HFFc6 (cell line): Measurements from ENCODE around the gene PDS5A. TPM values are rescaled to one million over a fixed set of nuclear protein-coding genes. Genes with fewer than 3 reads are reported as not detected.

Experiments used
- DNase-seq: peaks from one replicate; pipeline ENCODE4 v3.0.0-alpha.2; 2018
- H3K27ac Mint-ChIP-seq: 2 replicates; pipeline ENCODE4 v1.8.0; 2020; ENCODE audit warnings: mild to moderate bottlenecking, mixed read lengths
- H3K27me3 Mint-ChIP-seq: 2 replicates; pipeline ENCODE4 v1.8.0; 2021; ENCODE audit warnings: mild to moderate bottlenecking, moderate library complexity, mixed read lengths; ENCODE audit not compliant: insufficient read depth
- H3K36me3 Mint-ChIP-seq: 2 replicates; pipeline ENCODE4 v1.8.0; 2021; ENCODE audit warnings: low read depth, mixed read lengths
- H3K4me1 Mint-ChIP-seq: 2 replicates; pipeline ENCODE4 v1.8.0; 2020; ENCODE audit warnings: low read depth, mixed read lengths
- H3K4me3 Mint-ChIP-seq: 2 replicates; pipeline ENCODE4 v1.8.0; 2020; ENCODE audit warnings: mild to moderate bottlenecking, moderate library complexity, mixed read lengths
- H3K9me3 Mint-ChIP-seq: 2 replicates; pipeline ENCODE4 v1.8.0; 2020; ENCODE audit warnings: mild to moderate bottlenecking, mixed read lengths
- total RNA-seq, 6 experiments: library from RNA; stranded (reverse); fragmentation: NEBNext Ultra II Directional; extraction: Animal tissue kit (Norgen Biotek cat#: 25700); gene quantifications; 2 replicates in 1 of 6; 3 replicates in 5 of 6; pipeline ENCODE4 v1.2.3, GENCODE V29; 2021
- TF ChIP-seq, protein P1 (sequence below): fragments of 200-600 bp; sonication (generic); IDR thresholded peaks from 2 replicates; pipeline ENCODE4 v1.5.0; 2021; ENCODE audit warnings: antibody characterized with exemption, mild to moderate bottlenecking

The PDS5A gene
- total RNA-seq, 6 experiments from 2014 or later, result 41.0 to 49.8 (median 46.8) TPM

DNA sequence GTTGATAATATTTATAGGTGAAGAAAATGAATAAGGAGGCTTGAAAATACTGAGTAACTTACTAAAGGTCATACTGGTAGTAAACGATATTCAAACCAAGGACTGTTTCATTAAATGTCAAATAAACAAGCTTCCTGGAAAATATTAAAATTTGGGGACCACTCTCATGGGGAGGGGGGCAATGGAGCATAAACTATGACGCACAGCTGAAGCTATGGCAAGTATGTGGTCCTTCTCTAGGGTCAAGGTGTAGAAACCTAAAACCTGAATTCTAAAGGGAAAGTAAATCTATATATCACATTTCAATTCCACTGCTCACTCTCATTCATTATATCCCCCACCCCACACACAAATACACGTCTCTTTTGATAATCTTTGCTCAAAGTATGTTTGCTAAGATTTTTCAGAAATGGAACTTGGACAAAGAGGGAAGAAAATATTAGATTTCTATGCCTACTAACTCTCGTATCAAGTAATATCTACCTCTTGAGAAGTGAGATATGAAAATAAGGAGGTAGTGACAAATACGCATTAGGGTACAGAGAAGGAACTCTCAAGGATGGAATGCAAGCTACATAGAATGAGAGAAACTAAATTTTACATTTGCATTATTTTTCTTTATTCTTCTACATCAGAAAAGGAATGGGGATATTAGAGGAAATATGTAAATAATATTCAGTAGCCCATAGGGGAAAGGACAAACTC is 84.6 kb downstream of the PDS5A start:
- H3K27ac Mint-ChIP-seq, result no peak overlapping the region
- peaks cover 34% of the 10 kb centered on the region for H3K36me3 Mint-ChIP-seq
- no peak for DNase-seq
- peaks cover 6% of the 10 kb centered on the region; the same call in 1 of the 2 replicates for H3K4me1 Mint-ChIP-seq
- H3K9me3 Mint-ChIP-seq, result no peaks in the 10 kb centered on the region
- TF ChIP-seq, protein P1, sequence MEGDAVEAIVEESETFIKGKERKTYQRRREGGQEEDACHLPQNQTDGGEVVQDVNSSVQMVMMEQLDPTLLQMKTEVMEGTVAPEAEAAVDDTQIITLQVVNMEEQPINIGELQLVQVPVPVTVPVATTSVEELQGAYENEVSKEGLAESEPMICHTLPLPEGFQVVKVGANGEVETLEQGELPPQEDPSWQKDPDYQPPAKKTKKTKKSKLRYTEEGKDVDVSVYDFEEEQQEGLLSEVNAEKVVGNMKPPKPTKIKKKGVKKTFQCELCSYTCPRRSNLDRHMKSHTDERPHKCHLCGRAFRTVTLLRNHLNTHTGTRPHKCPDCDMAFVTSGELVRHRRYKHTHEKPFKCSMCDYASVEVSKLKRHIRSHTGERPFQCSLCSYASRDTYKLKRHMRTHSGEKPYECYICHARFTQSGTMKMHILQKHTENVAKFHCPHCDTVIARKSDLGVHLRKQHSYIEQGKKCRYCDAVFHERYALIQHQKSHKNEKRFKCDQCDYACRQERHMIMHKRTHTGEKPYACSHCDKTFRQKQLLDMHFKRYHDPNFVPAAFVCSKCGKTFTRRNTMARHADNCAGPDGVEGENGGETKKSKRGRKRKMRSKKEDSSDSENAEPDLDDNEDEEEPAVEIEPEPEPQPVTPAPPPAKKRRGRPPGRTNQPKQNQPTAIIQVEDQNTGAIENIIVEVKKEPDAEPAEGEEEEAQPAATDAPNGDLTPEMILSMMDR, result no peak
- H3K4me3 Mint-ChIP-seq, result no peak overlapping the region
- H3K27me3 Mint-ChIP-seq, result peaks cover 2% of the 10 kb centered on the region

DNA sequence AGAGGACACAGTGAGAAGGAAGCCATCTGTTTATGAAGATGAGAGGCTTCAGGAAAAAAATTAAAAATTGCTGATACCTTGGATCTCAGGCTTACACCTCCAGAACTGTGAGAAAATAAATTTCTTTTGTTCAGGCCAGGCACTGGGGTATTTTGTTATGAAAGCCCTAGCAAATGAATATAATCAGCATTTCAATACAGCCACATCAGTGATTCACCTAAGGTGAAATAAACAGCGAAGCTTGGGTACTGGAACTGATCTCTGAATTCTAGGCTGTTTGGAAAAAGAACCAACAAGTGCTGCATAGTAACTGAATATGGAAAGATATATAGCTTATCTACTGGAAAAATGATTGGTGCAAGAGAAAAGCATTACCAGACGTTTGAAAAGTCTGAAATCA is 88.5 kb downstream of the PDS5A start:
- Mint-ChIP-seq H3K4me3 (no peak overlapping the region), H3K9me3 (no peaks in the 10 kb centered on the region), H3K27me3 (peaks cover 3% of the 10 kb centered on the region), H3K4me1 (peaks cover 6% of the 10 kb centered on the region; the same call in 1 of the 2 replicates), H3K36me3 (peaks cover 54% of the 10 kb centered on the region), H3K27ac (no peak overlapping the region)
- TF ChIP-seq, protein P1, result no peak
- DNase-seq, result no peak

DNA sequence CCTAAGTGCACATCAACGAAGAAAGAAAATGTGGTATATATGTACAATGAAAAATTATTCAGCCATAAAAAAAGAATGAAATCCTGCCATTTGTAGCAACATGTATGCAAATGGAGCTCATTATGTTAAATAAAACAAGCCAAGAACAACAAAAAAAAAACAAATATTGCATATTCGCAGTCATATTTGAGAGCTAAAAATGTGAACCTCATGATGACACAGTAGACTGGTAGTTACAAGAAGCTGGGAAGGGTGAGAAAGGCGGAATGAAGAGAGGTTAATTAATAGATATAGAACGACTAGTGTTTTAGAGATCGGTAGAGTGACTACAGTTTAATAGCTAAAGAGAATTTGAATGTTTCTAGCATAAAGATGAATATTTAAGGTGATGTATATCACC is 89.2 kb downstream of the PDS5A start:
- TF ChIP-seq, protein P1, result no peak
- Mint-ChIP-seq H3K36me3 (peaks cover 57% of the 10 kb centered on the region), H3K27me3 (peaks cover 3% of the 10 kb centered on the region), H3K4me1 (peaks cover 6% of the 10 kb centered on the region; the same call in 1 of the 2 replicates), H3K9me3 (no peaks in the 10 kb centered on the region), H3K4me3 (no peak overlapping the region), H3K27ac (no peak overlapping the region)
- DNase-seq, result no peak

DNA sequence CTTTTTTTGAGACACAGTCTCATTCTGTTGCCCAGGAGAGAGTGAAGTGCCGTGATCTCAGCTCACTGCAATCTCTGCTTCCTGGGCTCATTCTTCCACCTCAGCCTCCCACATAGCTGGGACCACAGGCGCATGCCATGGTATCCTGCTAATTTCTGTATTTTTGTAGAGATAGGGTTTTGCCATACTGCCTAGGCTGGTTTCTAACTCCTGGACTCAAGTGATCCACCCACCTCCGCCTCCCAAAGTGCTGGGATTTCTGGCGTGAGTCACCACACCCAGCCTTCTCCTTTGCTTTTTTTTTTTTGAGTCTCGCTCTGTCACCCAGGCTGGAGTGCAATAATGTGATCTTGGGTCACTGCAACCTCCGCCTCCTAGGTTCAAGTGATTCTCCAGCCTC is 94.1 kb downstream of the PDS5A start:
- H3K36me3 Mint-ChIP-seq, result peaks cover 43% of the 10 kb centered on the region
- TF ChIP-seq, protein P1, result no peak
- no peaks in the 10 kb centered on the region for H3K9me3 Mint-ChIP-seq
- H3K4me1 Mint-ChIP-seq, result no peaks in the 10 kb centered on the region; the same call in 1 of the 2 replicates
- H3K27me3 Mint-ChIP-seq, result peaks cover 3% of the 10 kb centered on the region
- H3K27ac Mint-ChIP-seq, result peak overlapping the region; percentile 49; the same call in 1 of the 2 replicates
- no peak overlapping the region for H3K4me3 Mint-ChIP-seq
- no peak for DNase-seq

DNA sequence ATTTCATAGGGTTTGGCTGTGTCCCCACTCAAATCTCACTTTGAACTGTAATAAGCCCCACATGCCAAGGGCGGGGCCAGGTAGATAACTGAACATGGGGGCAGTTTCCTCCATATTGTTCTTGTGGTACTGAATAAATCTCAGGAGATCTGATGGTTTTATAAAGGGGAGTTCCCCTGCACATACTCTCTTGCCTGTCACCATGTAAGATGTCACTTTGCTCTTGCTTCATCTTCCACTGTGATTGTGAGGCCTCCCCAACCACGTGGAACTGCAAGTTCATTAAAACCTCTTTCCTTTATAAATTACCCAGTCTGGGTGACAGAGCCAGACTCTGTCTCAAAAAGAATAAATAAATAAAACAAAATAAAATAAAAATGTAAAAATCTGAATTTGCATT is 95.9 kb downstream of the PDS5A start:
- H3K4me1 Mint-ChIP-seq, result peaks cover 2% of the 10 kb centered on the region; the same call in 1 of the 2 replicates
- H3K36me3 Mint-ChIP-seq, result peaks cover 28% of the 10 kb centered on the region

More for the DNA sequence above, 95.9 kb downstream of the PDS5A start:
- H3K9me3 Mint-ChIP-seq, result no peaks in the 10 kb centered on the region
- peaks cover 2% of the 10 kb centered on the region; the same call in 1 of the 2 replicates for H3K27me3 Mint-ChIP-seq
- TF ChIP-seq, protein P1, result no peak
- no peak for DNase-seq
- no peak overlapping the region for H3K27ac Mint-ChIP-seq
- H3K4me3 Mint-ChIP-seq, result no peak overlapping the region
